B cell (primary cell): Measurements from ENCODE around the gene MID1. TPM values are rescaled to one million over a fixed set of nuclear protein-coding genes. Genes with fewer than 3 reads are reported as not detected.

ENCODE experiments used
- ATAC-seq: fragments of 200-7000 bp; cut with Tn5 transposase; one replicate; pipeline ENCODE4 v1.10.0; 2021; ENCODE audit warnings: low read depth, mild to moderate bottlenecking, moderate number of reproducible peaks, moderate library complexity
- CTCF ChIA-PET: fragments of 350-600 bp; sonication (Branson Sonifier 250); formaldehyde crosslinking; loops from one replicate; lab custom pipeline; 2021; ENCODE audit warnings: antibody characterized with exemption, inconsistent platforms; lab: Charles Lee
- POLR2A ChIA-PET: fragments of 350-600 bp; sonication (Branson Sonifier 250); formaldehyde crosslinking; loops from one replicate; lab custom pipeline; 2021; ENCODE audit warnings: antibody characterized with exemption; lab: Charles Lee
- DNase-seq: peaks from one replicate; pipeline ENCODE4 v3.0.0; 2013
- H2AFZ ChIP-seq: 2 replicates; pipeline ENCODE4 v1.6.1; 2012; ENCODE audit warnings: mild to moderate bottlenecking, low read depth, low read length; ENCODE audit not compliant: insufficient read depth, poor library complexity, severe bottlenecking
- H3K27ac ChIP-seq, 2 donors: 1 replicate in 1 of 2; 2 replicates in 1 of 2; pipeline ENCODE4 v1.5.1; 2012 to 2013; ENCODE audit warnings: low read length in 2 of 2, mild to moderate bottlenecking in 2 of 2, moderate library complexity in 1 of 2
- H3K27me3 ChIP-seq, 4 experiments: fragments of 200-600 bp in 1 of 4; sonication (generic) in 1 of 4; replicated peaks in 1 of 4; 1 replicate in 2 of 4; 2 replicates in 2 of 4; pipeline versions ENCODE4 v1.6.1 to v1.7.0; 2013 to 2016; ENCODE audit warnings: low read length in 3 of 4, mild to moderate bottlenecking in 2 of 4, mixed read lengths in 1 of 4, moderate library complexity in 1 of 4; ENCODE audit not compliant: insufficient read depth in 4 of 4, control insufficient read depth in 3 of 4; ENCODE audit errors: control extremely low read depth in 1 of 4
- H3K36me3 ChIP-seq, 2 experiments: replicated peaks in 1 of 2; 1 replicate in 1 of 2; 2 replicates in 1 of 2; pipeline versions ENCODE4 v1.6.1 to v1.7.1; 2013; ENCODE audit warnings: low read length in 1 of 2; ENCODE audit not compliant: insufficient read depth in 2 of 2, control insufficient read depth in 1 of 2; ENCODE audit errors: control extremely low read depth in 1 of 2, extremely low read depth in 1 of 2
- H3K4me1 ChIP-seq, 2 donors: fragments of 200-600 bp in 1 of 2; sonication (generic) in 1 of 2; 1 replicate in 1 of 2; 2 replicates in 1 of 2; pipeline versions ENCODE4 v1.5.1 to v1.6.1; 2013 to 2017; ENCODE audit warnings: low read length in 2 of 2; ENCODE audit not compliant: control insufficient read depth in 2 of 2, insufficient read depth in 2 of 2
- H3K4me2 ChIP-seq: replicated peaks from 2 replicates; pipeline ENCODE3; 2012; ENCODE audit warnings: mild to moderate bottlenecking, low read depth, low read length; ENCODE audit not compliant: poor library complexity, severe bottlenecking
- H3K4me3 ChIP-seq, 5 experiments: fragments of 200-600 bp in 1 of 5; sonication (generic) in 1 of 5; 1 replicate in 3 of 5; 2 replicates in 2 of 5; pipeline versions ENCODE4 v1.5.1 to v1.7.0; 2011 to 2016; ENCODE audit warnings: low read length in 4 of 5, mild to moderate bottlenecking in 4 of 5, low read depth in 2 of 5, control low read depth in 1 of 5, moderate library complexity in 1 of 5; ENCODE audit not compliant: insufficient read depth in 1 of 5; ENCODE audit errors: control extremely low read depth in 1 of 5, extremely low read depth in 1 of 5
- H3K79me2 ChIP-seq: fragments of 200-600 bp; sonication (generic); one replicate; pipeline ENCODE4 v1.6.0; 2016; ENCODE audit warnings: low read length; ENCODE audit not compliant: control insufficient read depth, insufficient read depth
- H3K9ac ChIP-seq: fragments of 200-600 bp; sonication (generic); 2 replicates; pipeline ENCODE4 v1.6.1; 2017; ENCODE audit warnings: mild to moderate bottlenecking, low read length, moderate library complexity
- H3K9me3 ChIP-seq, 3 donors: one replicate each; pipeline versions ENCODE4 v1.6.1 to v1.7.1; 2013; ENCODE audit warnings: low read length in 2 of 3; ENCODE audit not compliant: control insufficient read depth in 2 of 3, insufficient read depth in 1 of 3; ENCODE audit errors: control extremely low read depth in 1 of 3
- H4K20me1 ChIP-seq: 2 replicates; pipeline ENCODE4 v1.6.0; 2012; ENCODE audit warnings: mild to moderate bottlenecking, low read length; ENCODE audit not compliant: insufficient read depth, control insufficient read depth, poor library complexity, severe bottlenecking
- H3K27ac Mint-ChIP-seq: one replicate; pipeline ENCODE4 v1.8.0; 2021; ENCODE audit warnings: mixed read lengths
- H3K27me3 Mint-ChIP-seq: one replicate; pipeline ENCODE4 v1.8.0; 2021; ENCODE audit warnings: mixed read lengths
- H3K4me1 Mint-ChIP-seq: one replicate; pipeline ENCODE4 v1.8.0; 2021; ENCODE audit warnings: mixed read lengths
- H3K4me3 Mint-ChIP-seq: one replicate; pipeline ENCODE4 v1.8.0; 2021; ENCODE audit warnings: mixed read lengths
- H3K9me3 Mint-ChIP-seq: one replicate; pipeline ENCODE4 v1.8.0; 2022; ENCODE audit warnings: mixed read lengths; ENCODE audit not compliant: insufficient read depth
- CTCF ChIP-seq: fragments of 200-600 bp; IDR thresholded peaks from one replicate; pipeline ENCODE4 v1.8.0; 2022; ENCODE audit warnings: antibody characterized with exemption, mild to moderate bottlenecking
- EZH2 ChIP-seq: IDR thresholded peaks from 2 replicates; pipeline ENCODE4 v1.6.1; 2012; ENCODE audit warnings: borderline replicate concordance, low read depth, mild to moderate bottlenecking, moderate library complexity, low read length; ENCODE audit not compliant: insufficient read depth, poor library complexity, severe bottlenecking
- WGBS: methylation state at CpG from one replicate; pipeline ENCODE4 v1.1.5; 2013; ENCODE audit warnings: missing lambda C conversion rate; ENCODE audit not compliant: insufficient coverage; 5-methylcytosine and 5-hydroxymethylcytosine counted together
- intact Hi-C: fragments of 100-400 bp; cut with micrococcal nuclease; formaldehyde crosslinking; loops from one replicate; pipeline ENCODE4 v1.10.0; 2022
- polyA plus RNA-seq: library from polyadenylated mRNA; depleted of rRNA; stranded (reverse); fragments of >200 nt; gene quantifications from 2 replicates; pipeline ENCODE4 v1.2.3, GENCODE V29; 2012
- total RNA-seq, 2 donors: library from RNA; stranded (reverse); fragments of 120-200 nt in 1 of 2; gene quantifications; 1 replicate in 1 of 2; 2 replicates in 1 of 2; pipeline versions ENCODE4 v1.2.3 to v1.2.4, GENCODE V29; 2013 to 2022

Gene MID1
- total and polyA plus RNA-seq, 2 donors (not counting 1 experiment from before 2014, with no cell fraction given), result 0.15 to 0.44 TPM

- intact Hi-C loops, result no loop called here
- DNase-seq (no peak), ATAC-seq (no peak)
- Histone ChIP-seq H3K9me3 (no peaks in the 10 kb centered on the region), H3K4me3 (no peak overlapping the region), H3K4me1 (no peaks in the 10 kb centered on the region), H4K20me1 (no peaks in the 10 kb centered on the region), H3K9ac (no peak overlapping the region), H3K79me2 (no peaks in the 10 kb centered on the region), H2AFZ (no peak overlapping the region), H3K36me3 (no peaks in the 10 kb centered on the region), H3K27me3 (peaks cover 0 to 3% (median 0%) of the 10 kb centered on the region in 4 experiments), H3K4me2 (no peak overlapping the region), H3K27ac (no peak overlapping the region)
- no peak overlapping the region for H3K27ac Mint-ChIP-seq
- TF ChIP-seq CTCF (no peak), EZH2 (no peak)
- 67% methylated on average over 1 of the region's 3 CpGs for WGBS
- no peaks in the 10 kb centered on the region for H3K27me3 Mint-ChIP-seq
- POLR2A ChIA-PET, result no interaction called here
- H3K4me3 Mint-ChIP-seq, result no peak overlapping the region
- H3K4me1 Mint-ChIP-seq, result no peaks in the 10 kb centered on the region
- CTCF ChIA-PET, result interaction anchor here (8.2 kb wide), 1 partner anchor 415 kb away, joined by 133 read pairs; no protein-coding TSS in a partner anchor
- H3K9me3 Mint-ChIP-seq, result no peaks in the 10 kb centered on the region
Measured at GRCh38 chrX:10603612-10604011, 16.8 kb downstream of the MID1 start.

- H3K9ac ChIP-seq, result no peak overlapping the region
- H2AFZ ChIP-seq, result no peak overlapping the region
- H3K4me1 ChIP-seq, result no peaks in the 10 kb centered on the region
- no peak overlapping the region for H3K4me3 ChIP-seq
- Mint-ChIP-seq H3K4me3 (no peak overlapping the region), H3K27me3 (no peaks in the 10 kb centered on the region), H3K9me3 (no peaks in the 10 kb centered on the region), H3K27ac (no peak overlapping the region), H3K4me1 (no peaks in the 10 kb centered on the region)
- WGBS, result no CpG with 5 or more reads among the region's 2 CpGs
- CTCF ChIA-PET, result interaction anchor here (8.2 kb wide), 1 partner anchor 414 kb away, joined by 133 read pairs; no protein-coding TSS in a partner anchor
- POLR2A ChIA-PET, result no interaction called here
- intact Hi-C loops, result no loop called here
- H3K36me3 ChIP-seq, result no peaks in the 10 kb centered on the region
- no peak overlapping the region for H3K4me2 ChIP-seq
- H3K27ac ChIP-seq, result no peak overlapping the region
- no peak for DNase-seq
- H3K79me2 ChIP-seq, result no peaks in the 10 kb centered on the region
- TF ChIP-seq EZH2 (no peak), CTCF (no peak)
- peaks cover 0 to 3% (median 0%) of the 10 kb centered on the region in 4 experiments for H3K27me3 ChIP-seq
- no peak for ATAC-seq
- H4K20me1 ChIP-seq, result no peaks in the 10 kb centered on the region
- no peaks in the 10 kb centered on the region for H3K9me3 ChIP-seq
Measured at GRCh38 chrX:10602646-10603045, 17.7 kb downstream of the MID1 start.
